GM23248 (cell line): ENCODE measurements around the gene INSM1.

Source experiments
- EZH2 ChIP-seq: fragments of 200-600 bp; sonication (generic); IDR thresholded peaks from 2 replicates; pipeline ENCODE4 v1.6.1; 2018; ENCODE audit warnings: antibody characterized with exemption, mild to moderate bottlenecking; ENCODE audit not compliant: insufficient read depth, poor library complexity, severe bottlenecking
- EZH2phosphoT487 ChIP-seq: fragments of 200-600 bp; sonication (generic); IDR thresholded peaks from 2 replicates; pipeline ENCODE4 v1.6.1; 2018; ENCODE audit warnings: antibody characterized with exemption, moderate library complexity, mild to moderate bottlenecking, low read depth; ENCODE audit not compliant: insufficient read depth

GRCh38 chr20:20412750-20413149 is 44.8 kb downstream of the INSM1 start:
- TF ChIP-seq EZH2 (no peak), EZH2phosphoT487 (no peak)
